ENCODE measurements around the gene GRIK4. TPM values are rescaled to one million over a fixed set of nuclear protein-coding genes. Genes with fewer than 3 reads are reported as not detected.

Gene GRIK4
- polyA plus RNA-seq, 1 donor, result 0.30 TPM

GRCh38 chr11:120548682-120549209, 37.2 kb downstream of the GRIK4 start:
- DNase-seq, result no peak

- DNase-seq, result no peak
Measured at GRCh38 chr11:120549346-120549745, 37.8 kb downstream of the GRIK4 start.

- DNase-seq, result no peak
Measured at GRCh38 chr11:120550007-120550406, 38.5 kb downstream of the GRIK4 start.

GRCh38 chr11:120551191-120551590, 39.6 kb downstream of the GRIK4 start:
- no peak for DNase-seq

GRCh38 chr11:120554766-120555432, 43.4 kb downstream of the GRIK4 start:
- DNase-seq, result no peak

GRCh38 chr11:120555433-120555773, 43.9 kb downstream of the GRIK4 start:
- no peak for DNase-seq

GRCh38 chr11:120556797-120557196, 45.2 kb downstream of the GRIK4 start:
- DNase-seq, result no peak

GRCh38 chr11:120558744-120559431, 47.3 kb downstream of the GRIK4 start:
- DNase-seq, result no peak

GRCh38 chr11:120561286-120561685, 49.7 kb downstream of the GRIK4 start:
- DNase-seq, result no peak

GRCh38 chr11:120562806-120563425, 51.4 kb downstream of the GRIK4 start:
- peak; percentile 68 for DNase-seq

- peak; percentile 66 for DNase-seq
Measured at GRCh38 chr11:120563703-120564572, 52.4 kb downstream of the GRIK4 start.

- peak; percentile 41 for DNase-seq
Measured at GRCh38 chr11:120564573-120565311, 53.2 kb downstream of the GRIK4 start.

GRCh38 chr11:120565466-120566155, 54.1 kb downstream of the GRIK4 start:
- no peak for DNase-seq

- DNase-seq, result no peak
Measured at GRCh38 chr11:120566176-120566575, 54.6 kb downstream of the GRIK4 start.

- DNase-seq, result no peak
Measured at GRCh38 chr11:120568572-120569307, 57.2 kb downstream of the GRIK4 start.

GRCh38 chr11:120569861-120570260, 58.3 kb downstream of the GRIK4 start:
- DNase-seq, result no peak

- no peak for DNase-seq
Measured at GRCh38 chr11:120571476-120571875, 59.9 kb downstream of the GRIK4 start.

GRCh38 chr11:120573756-120574354, 62.3 kb downstream of the GRIK4 start:
- no peak for DNase-seq

- no peak for DNase-seq
Measured at GRCh38 chr11:120574876-120575275, 63.3 kb downstream of the GRIK4 start.

- no peak for DNase-seq
Measured at GRCh38 chr11:120575461-120575860, 63.9 kb downstream of the GRIK4 start.
